Panc1 (cell line): ENCODE results near the gene SLN. TPM values are rescaled to one million over a fixed set of nuclear protein-coding genes. Genes with fewer than 3 reads are reported as not detected.

ENCODE experiments used
- ATAC-seq: fragments of 200-7000 bp; cut with Tn5 transposase; 2 replicates; pipeline ENCODE4 v1.9.1; 2020; ENCODE audit warnings: mild to moderate bottlenecking, moderate library complexity
- BruUV-seq: library from RNA; stranded (reverse); fragments of 400-500 nt; replicated peaks from 2 replicates; lab custom pipeline; 2021; lab: Mats Ljungman, UMichigan
- CTCF ChIA-PET: fragments of 300-600 bp; sonication (Branson Sonifier 250); formaldehyde crosslinking; loops from one replicate; lab custom pipeline; 2022; ENCODE audit warnings: antibody characterized with exemption; lab: Charles Lee
- POLR2A ChIA-PET: fragments of 300-600 bp; sonication (Branson Sonifier 250); formaldehyde crosslinking; loops from one replicate; lab custom pipeline; 2022; ENCODE audit warnings: antibody characterized with exemption; lab: Charles Lee
- DNase-seq: peaks from one replicate; pipeline ENCODE4 v3.0.0-alpha.2; 2010; ENCODE audit warnings: low read depth, low spot score
- H3K27ac ChIP-seq: 2 replicates; pipeline ENCODE4 v1.5.1; 2011; ENCODE audit warnings: mild to moderate bottlenecking, low read length, inconsistent platforms
- H3K27me3 ChIP-seq: fragments of 200-500 bp; sonication (Bioruptor generic); 2 replicates; pipeline ENCODE4 v1.6.0; 2014; ENCODE audit warnings: low read length, inconsistent platforms; ENCODE audit not compliant: control insufficient read depth, insufficient read depth
- H3K36me3 ChIP-seq: fragments of 200-500 bp; sonication (Bioruptor generic); 2 replicates; pipeline ENCODE4 v1.5.1; 2014; ENCODE audit warnings: inconsistent platforms, mild to moderate bottlenecking, low read length, moderate library complexity; ENCODE audit not compliant: control insufficient read depth, insufficient read depth
- H3K4me1 ChIP-seq: 2 replicates; pipeline ENCODE4 v1.5.1; 2011; ENCODE audit warnings: inconsistent platforms, mild to moderate bottlenecking, low read length, moderate library complexity; ENCODE audit not compliant: control insufficient read depth, insufficient read depth
- H3K4me3 ChIP-seq, 2 experiments: 2 replicates each; pipeline ENCODE4 v1.5.1; 2011 to 2012; ENCODE audit warnings: low read depth in 2 of 2, low read length in 2 of 2, mild to moderate bottlenecking in 2 of 2, inconsistent platforms in 1 of 2, moderate library complexity in 1 of 2
- H3K9me3 ChIP-seq: fragments of 200-500 bp; sonication (Bioruptor generic); 2 replicates; pipeline ENCODE4 v1.5.1; 2014; ENCODE audit warnings: low read depth, mild to moderate bottlenecking, inconsistent platforms, low read length, moderate library complexity; ENCODE audit not compliant: control insufficient read depth, insufficient read depth
- CTCF ChIP-seq: fragments of 450-650 bp; IDR thresholded peaks from 2 replicates; pipeline ENCODE4 v1.5.1; 2017; ENCODE audit warnings: mild to moderate bottlenecking
- POLR2AphosphoS5 ChIP-seq: IDR thresholded peaks from 2 replicates; pipeline ENCODE4 v1.6.1; 2012; ENCODE audit warnings: mild to moderate bottlenecking, low read depth, low read length, moderate library complexity
- REST ChIP-seq, 2 experiments: IDR thresholded peaks; 2 replicates each; pipeline ENCODE4 v1.6.1; 2011 to 2012; ENCODE audit warnings: low read depth in 2 of 2, control low read depth in 1 of 2, low read length in 1 of 2, mild to moderate bottlenecking in 1 of 2, moderate library complexity in 1 of 2; ENCODE audit not compliant: insufficient read depth in 1 of 2
- SIN3A ChIP-seq: IDR thresholded peaks from 2 replicates; pipeline ENCODE4 v1.6.1; 2012; ENCODE audit warnings: low read depth, mild to moderate bottlenecking, low read length, moderate library complexity, borderline replicate concordance; ENCODE audit not compliant: insufficient read depth
- TCF7L2 ChIP-seq: IDR thresholded peaks from 2 replicates; pipeline ENCODE4 v1.6.1; 2011; ENCODE audit warnings: mild to moderate bottlenecking, low read depth, low read length, inconsistent platforms
- in situ Hi-C: cut with HindIII; loops from 2 replicates; pipeline ENCODE4 v1.10.0; 2016; ENCODE audit warnings: low sequenced_read_pairs, low pct_unique_long_range_greater_than_20kb
- intact Hi-C: fragments of 100-400 bp; cut with micrococcal nuclease; formaldehyde crosslinking; loops from one replicate; pipeline ENCODE4 v1.10.0; 2022; ENCODE audit not compliant: unreplicated experiment
- total RNA-seq: library from RNA; stranded (reverse); gene quantifications from one replicate; pipeline ENCODE4 v1.2.1, GENCODE V29; 2021; ENCODE audit not compliant: unreplicated experiment

The SLN gene
- total RNA-seq, 1 experiment from 2014 or later = not detected

- no peak overlapping the region for H3K27ac ChIP-seq
- no peaks in the 10 kb centered on the region for H3K36me3 ChIP-seq
- H3K27me3 ChIP-seq = no peaks in the 10 kb centered on the region
- no peaks in the 10 kb centered on the region; the same call in 1 of the 2 replicates for H3K4me1 ChIP-seq
- ChIA-PET CTCF (no interaction called here), POLR2A (no interaction called here)
- no peak for TF ChIP-seq REST (IDR thresholded peaks at IDR 0.05; ENCODE audit: insufficient read depth in 1 of 2, low read depth in 2 of 2, low read length in 1 of 2)
- TF ChIP-seq POLR2AphosphoS5 = no peak
- no peak for TF ChIP-seq TCF7L2
- TF ChIP-seq CTCF = no peak
- no peak for TF ChIP-seq SIN3A
- no TSS peak for BruUV-seq
- in situ Hi-C loops (no loop called here), intact Hi-C loops (no loop called here)
- peak; percentile 51; the same call in 1 of the 2 replicates for ATAC-seq
- no peak overlapping the region for H3K4me3 ChIP-seq
- no peaks in the 10 kb centered on the region for H3K9me3 ChIP-seq
- no peak for DNase-seq
Measured at GRCh38 chr11:107705027-107705426, 6.8 kb downstream of the SLN start.

- BruUV-seq = no TSS peak
- no peaks in the 10 kb centered on the region for H3K36me3 ChIP-seq
- intact Hi-C loops (no loop called here), in situ Hi-C loops (no loop called here)
- H3K27ac ChIP-seq = no peak overlapping the region
- no peak for TF ChIP-seq POLR2AphosphoS5
- no peak for TF ChIP-seq TCF7L2
- TF ChIP-seq REST (IDR thresholded peaks at IDR 0.05; ENCODE audit: insufficient read depth in 1 of 2, low read depth in 2 of 2, low read length in 1 of 2) = no peak
- no peak for TF ChIP-seq CTCF
- H3K27me3 ChIP-seq = no peaks in the 10 kb centered on the region
- ChIA-PET POLR2A (no interaction called here), CTCF (no interaction called here)
- H3K4me3 ChIP-seq = no peak overlapping the region
- no peaks in the 10 kb centered on the region for H3K9me3 ChIP-seq
- peak; percentile 12; the same call in 1 of the 2 replicates for ATAC-seq
- H3K4me1 ChIP-seq = no peaks in the 10 kb centered on the region; the same call in 1 of the 2 replicates
- no peak for DNase-seq
Measured at GRCh38 chr11:107704451-107704850, 7.4 kb downstream of the SLN start.
